Stimulated activated CD4-positive, alpha-beta T cell treated with anti-CD3 and anti-CD28 coated beads, TNF-alpha, amount 100 ng/mL, for 24 hours (primary cell): ENCODE data around the gene JDP2.
"Not testable (repeated sequence)": the region's sequence is repeated elsewhere in the genome, so short reads cannot be mapped to it uniquely, and the experiment has no call there.

Experiments
- DNase-seq, 3 experiments: peaks; one replicate each; pipeline ENCODE4 v3.0.0-alpha.2; 2020; ENCODE audit warnings: low read depth in 3 of 3

The JDP2 gene

DNA sequence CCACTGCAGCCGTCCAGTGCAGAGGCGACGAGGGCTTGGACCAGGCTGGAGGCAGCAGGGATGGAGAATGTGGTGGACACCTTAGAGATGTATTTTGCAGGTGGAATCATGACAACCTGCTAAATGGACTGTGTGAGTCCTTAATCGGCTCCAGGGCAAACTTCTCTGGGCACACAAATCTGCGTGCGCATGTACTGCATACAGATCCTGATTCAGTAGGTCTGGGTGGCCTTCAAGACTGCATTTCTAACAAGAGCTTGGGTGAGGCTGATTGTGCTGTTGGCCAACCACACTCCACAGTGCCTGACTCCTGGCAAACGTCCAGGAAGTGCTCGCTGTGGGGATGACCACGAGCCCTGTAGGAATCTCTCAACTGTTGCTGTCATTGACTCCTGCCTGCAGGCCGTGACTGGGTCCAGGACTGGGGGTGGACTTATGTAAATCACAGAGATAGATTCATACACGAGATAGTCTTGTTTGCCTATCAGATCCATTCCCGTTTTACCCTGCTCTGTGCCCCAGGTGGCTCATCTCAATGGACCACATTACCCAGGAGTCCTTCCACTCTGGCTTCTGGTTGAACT is 27.2 kb downstream of the JDP2 start:
- DNase-seq = no peak

DNA sequence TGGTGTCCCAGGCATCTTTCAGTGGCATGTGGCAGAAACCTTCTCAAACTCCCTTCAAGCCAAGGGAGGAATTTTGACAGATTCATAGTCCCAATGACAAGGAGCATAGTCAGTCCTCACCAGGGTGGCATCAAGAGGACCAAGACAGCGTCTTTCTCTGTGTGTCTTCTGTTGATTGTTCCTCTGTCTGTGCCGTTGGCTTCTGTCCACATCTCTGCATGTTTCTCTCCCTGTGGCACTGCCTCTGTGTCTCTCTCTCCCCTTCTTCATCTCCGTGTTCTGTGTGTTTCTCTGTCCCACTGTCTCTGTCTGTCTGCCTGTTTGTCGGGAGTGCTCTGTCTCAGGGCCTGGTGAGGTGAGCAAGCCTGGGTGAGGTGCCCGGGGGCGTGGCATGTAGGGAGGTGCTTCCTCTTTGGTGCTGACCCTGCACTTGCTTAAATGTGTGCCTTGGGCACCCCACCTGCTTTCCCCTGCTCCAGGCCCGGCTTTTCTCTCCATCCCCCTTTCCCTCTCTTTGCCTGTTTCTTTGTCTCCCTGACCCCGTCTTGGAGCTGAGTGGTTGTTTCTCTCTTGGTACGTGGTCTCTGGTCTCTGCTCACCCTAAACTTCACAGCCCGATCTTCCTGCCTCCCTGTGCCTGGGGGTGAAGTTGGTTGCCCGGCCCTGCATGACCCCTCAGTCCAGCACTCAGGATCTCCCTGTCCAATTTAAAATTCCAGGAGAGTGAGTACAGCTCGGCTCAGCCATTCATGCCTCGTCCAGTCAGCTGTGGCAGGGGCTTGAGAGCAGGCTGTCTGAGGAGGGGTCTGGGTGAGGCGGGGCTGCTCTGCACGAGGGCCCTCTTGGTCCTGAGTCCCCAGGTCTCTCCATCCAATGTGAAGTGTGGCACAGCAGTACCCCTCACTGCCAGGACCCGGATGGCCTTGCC is 28.5 kb downstream of the JDP2 start:
- DNase-seq = no peak

DNA sequence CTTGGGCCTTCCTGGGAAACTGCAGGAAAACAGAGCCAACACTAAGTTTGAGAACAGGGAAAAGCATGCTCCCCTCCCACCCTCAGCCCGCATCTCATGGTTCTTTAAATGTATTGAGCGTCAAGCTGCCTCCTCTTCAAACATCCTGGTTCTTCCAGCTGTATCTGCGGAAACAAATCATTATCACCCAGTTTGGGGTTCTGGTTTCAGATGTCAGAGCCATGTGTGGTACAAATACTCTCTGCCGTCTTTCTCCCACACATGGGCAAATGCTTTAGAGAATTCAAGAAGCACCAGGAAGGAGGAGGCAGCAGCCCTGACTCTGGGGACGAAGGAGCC is 29.1 kb downstream of the JDP2 start:
- no peak for DNase-seq

DNA sequence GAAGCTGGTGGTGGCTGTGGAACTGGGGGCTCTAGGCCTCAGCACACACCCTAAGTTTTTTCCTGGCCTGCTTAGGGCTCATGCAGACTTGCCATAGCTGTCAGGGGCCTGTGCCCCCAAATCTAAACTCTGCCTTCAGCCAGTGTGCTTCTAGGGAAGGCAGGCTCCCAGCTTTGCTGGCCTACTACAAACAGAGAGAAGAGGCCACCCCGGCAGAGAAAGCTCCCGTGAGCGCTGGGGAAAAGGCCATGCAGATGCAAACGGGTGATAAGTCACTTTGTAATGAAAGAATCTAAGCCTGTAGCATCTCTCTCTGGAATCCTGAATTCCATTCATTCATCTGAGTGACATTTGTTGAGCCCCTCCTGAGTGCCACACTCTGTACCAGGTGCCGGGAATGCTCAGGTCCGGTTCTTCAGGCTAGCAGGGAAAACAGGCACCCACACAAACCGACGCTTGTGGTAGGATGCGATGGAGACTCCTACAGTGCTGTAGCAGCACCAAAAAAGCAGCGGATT is 29.9 kb downstream of the JDP2 start:
- DNase-seq = no peak

DNA sequence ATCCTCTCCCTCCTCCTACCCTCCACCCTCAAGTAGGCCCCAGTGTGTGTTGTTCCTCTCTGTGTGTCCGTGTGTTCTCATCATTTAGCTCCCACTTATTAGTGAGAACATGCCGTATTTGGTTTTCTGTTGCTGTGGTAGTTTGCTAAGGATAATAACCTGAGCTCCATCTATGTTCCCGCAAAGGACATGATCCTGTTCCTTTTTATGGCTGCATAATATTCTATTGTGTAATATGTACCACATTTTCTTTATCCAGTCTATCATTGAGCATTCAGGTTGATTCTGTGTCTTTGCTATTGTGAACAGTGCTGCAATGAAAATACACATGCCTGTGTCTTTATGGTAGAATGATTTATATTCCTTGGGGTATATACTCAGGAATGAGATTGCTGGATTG is 30.5 kb downstream of the JDP2 start:
- DNase-seq = no peak

DNA sequence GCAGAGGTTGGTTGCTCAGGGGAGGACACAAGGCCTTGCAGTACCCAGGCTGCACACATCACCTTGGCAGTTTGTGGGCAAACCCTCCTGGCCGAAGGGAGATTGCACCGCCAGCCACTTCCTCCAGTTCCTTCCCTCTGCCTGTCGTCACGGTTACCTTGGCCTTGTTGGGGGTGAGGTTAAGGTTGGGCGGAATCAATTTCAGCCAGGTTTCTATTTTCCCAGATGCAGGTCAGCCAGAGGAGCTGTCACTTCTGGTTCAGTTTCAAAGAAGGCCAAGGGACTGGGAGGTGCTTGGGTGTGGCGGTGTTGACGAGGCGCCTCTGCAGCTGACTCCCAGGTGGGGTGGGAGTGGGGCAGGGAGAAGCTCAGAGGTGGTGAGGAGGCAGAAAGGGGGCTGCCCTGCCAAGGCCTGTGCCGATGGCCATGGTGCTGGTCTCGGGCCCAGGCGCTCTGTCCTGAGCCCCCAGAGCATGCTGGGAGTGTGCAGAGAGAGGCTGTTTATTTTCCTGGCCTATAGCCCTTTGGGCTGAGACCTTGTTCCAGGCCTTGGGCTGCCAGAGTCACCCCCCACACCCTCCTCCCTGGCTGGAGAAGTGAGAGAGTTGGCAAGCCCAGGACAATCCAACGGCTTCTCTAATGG is 31.4 kb downstream of the JDP2 start:
- DNase-seq = no peak

DNA sequence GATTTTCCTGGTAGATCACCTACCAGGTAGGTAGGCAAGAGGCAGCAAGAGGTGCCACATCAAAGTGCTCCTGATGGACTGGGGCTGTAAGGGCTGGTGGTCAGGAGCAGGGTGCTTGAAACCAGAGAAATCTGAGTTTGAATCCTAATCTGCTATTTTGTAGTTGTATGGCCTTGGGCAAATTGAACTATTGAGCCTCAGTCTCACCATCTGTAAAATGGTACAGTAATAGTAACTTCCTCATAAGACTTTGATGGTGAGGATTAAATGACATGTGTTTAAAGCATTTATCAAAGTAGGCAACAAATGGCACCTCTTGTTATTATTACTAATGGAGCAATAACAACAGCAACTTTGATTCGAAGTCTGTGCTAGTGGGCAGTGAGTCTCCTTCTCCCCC is 32.0 kb downstream of the JDP2 start:
- no peak for DNase-seq

- no peak for DNase-seq
Observed at GRCh38 chr14:75460394-75460793, 32.6 kb downstream of the JDP2 start.

DNA sequence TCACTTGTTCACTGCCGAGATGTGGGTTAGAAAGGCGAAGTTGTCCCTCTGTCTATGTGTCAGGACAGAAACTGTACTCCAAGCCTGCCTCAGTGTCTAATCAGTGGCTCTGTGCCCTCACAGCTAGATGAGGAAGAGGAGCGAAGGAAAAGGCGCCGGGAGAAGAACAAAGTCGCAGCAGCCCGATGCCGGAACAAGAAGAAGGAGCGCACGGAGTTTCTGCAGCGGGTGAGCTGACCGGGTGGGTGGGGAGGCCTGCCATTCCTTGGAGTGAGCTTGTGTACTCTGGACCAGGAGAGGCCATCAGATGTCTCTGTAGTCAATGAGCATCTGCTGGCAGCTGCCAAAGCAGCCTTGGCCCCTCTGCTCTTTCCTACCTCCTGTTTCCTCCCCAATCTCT is 33.5 kb downstream of the JDP2 start:
- no peak for DNase-seq

DNA sequence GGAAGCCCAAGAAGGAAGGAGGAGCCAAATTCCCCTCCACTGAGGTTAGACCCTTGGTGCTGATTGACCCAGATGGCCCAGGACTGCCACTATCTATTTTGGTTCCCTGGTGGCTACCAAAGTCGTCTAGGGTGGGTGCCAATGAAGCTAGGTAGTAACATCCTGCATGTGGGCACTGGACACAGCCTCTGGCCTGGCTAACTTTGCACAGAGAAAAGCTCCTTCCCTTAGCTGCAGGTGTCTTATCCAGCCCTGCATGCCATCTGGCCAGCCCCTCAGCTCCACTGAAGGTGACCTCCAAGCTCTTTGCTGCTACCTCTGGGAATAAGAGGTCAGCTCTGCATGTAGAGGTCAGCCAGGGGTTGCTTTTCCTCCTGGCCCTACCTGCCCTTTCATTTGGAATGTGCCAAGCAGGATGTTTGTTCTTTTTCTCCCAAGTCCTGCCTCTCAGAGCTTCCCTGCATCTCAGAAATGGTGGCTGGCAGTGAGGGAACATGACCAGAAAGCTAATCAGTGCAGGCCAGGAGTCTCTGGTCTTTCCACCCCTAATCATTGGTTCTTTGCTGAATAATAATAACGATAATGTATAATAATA is 34.0 kb downstream of the JDP2 start:
- no peak for DNase-seq

- DNase-seq = no peak
Observed at GRCh38 chr14:75464626-75465025, 36.8 kb downstream of the JDP2 start.

DNA sequence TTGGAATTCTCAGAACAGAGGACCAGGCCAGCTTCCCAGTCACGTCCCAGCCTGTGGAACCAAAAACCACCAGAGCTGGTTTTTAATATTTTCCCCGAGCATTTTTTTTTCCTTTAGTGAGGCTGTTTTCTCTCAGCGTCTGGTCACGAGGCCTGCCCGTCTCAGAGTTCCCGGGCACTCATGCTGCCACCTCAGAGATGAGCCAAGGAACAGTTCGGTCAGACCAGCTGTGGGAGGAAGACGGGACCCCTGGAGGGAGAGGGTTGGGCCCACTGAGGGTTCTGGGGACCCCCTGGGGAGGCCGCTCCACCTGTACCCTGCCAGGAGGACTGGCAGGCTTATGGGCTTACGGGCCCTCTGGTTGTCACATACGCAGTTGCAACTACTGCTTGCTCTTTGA is 39.9 kb downstream of the JDP2 start:
- no peak for DNase-seq

DNA sequence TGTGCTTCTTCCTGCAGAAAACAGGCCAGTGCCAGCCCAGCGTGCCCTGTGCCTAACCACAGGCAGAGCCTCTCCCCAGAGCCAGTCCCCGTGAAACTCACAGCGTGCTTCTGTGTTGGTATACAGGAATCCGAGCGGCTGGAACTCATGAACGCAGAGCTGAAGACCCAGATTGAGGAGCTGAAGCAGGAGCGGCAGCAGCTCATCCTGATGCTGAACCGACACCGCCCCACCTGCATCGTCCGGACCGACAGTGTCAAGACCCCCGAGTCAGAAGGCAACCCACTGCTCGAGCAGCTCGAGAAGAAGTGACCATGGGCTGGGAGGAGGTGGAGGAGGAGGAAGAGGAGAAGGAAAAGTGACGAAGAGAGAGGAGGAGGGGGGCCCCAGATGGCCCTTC is 41.3 kb downstream of the JDP2 start:
- DNase-seq = no peak

DNA sequence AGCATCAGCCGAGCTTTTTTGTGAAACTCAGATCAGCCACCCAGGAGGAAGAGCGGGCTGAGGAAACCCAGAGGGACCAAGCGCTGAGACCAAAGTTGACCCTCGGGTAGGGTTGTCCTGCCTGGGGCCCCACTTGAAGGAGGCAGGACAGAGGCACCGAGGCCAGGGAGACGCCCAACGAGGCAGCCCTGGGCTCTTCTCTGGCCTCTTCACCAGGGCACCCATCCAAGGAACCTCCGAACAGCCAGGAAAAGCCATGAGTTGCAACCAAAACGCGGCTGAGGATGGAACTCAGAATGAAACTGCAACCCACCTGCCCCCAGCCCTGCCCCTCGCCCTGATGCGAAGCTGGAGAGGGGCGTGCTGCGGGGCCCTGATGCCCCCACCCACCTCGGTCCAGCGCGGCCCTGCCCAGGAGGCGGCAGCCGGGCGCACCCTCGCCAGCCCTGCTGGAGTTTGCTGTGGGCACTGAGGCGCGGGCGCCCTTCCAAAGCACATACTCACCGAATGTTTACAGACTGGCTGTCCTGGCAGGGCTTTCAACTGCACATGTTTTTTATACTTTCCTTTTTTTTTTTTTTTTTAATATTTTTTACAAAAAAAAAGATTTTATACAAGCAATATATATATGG is 41.9 kb downstream of the JDP2 start:
- DNase-seq = no peak

GRCh38 chr14:75470238-75470797 is 42.5 kb downstream of the JDP2 start:
- DNase-seq = no peak

- DNase-seq = no peak
Observed at GRCh38 chr14:75471059-75471458, 43.2 kb downstream of the JDP2 start.

DNA sequence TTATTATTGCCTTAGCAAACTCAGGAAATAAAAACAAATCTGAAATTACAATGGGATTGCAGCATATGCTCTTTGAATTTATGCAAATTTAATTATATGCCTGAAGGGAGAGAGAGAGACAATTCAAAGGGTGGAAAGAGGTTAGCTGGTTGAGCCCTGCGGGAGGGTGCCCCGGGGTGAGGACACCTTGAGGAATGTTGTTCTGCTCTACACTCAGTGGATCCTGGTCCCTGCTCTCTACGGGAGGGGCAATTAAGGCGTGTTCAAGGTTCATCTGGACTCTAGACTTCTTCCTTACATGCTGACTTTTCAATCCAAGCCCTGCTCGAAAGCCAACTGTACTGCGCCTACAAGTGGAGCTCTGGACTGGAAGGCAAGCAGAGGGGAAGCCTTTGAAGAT is 46.3 kb downstream of the JDP2 start:
- not testable (repeated sequence) for DNase-seq

DNA sequence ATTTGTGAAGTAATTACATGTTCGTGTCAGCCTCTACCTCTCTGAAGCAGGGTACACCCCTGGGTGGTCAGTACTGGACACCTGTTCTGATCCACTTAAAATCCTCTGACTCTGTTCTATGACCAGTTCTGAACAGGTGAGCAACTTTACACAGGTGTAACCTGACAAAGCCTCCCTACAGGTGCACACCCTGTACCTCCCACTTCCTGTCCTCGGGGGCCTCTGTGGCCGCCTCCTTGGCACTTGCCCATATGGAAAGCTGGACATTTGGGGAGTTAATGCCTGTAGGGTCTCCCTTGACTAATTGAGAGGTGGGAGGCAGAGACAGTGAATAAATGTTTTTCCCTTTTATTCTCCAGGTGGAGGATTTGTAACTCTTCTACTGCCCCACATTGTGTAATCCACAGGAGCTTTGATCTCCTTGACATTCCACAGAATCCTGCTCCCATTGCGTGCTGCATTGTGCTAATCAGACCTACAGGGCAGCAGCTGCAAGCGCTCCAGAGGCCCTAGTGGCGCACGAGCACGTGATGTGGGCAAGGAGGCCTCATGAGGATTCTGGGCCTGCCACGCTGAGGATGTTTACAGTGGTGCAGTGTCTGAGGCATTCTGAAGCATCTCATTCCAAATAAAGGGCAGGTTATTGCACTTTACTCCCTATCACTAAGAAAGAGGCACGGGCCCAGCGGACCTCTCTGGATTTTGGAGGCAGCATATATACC is 48.6 kb downstream of the JDP2 start:
- no peak for DNase-seq

DNA sequence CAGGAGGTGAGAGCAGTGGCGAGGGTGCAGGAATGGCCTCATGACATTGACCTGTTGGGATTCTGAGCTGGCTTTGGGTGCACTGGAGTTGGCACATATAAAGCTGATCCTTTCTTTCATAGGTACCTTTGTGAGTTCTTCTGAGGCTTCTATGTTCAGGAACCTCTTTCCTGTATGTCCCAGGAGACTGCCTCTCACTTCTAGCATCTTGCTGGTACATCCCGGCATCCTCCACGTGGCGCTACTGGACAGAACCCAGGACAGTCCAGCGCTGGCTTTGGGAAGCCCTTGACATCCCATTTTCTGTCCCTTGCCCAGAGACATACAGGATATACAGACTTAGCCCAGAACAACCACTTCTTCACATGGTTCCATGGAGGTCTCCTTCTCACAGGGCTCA is 50.1 kb downstream of the JDP2 start:
- DNase-seq = no peak

GRCh38 chr14:75479770-75480600 is 52.2 kb downstream of the JDP2 start:
- no peak for DNase-seq
